ENCODE data around the gene CHST8.
"Not testable (repeated sequence)": the region's sequence is repeated elsewhere in the genome, so short reads cannot be mapped to it uniquely, and the experiment has no call there.

The CHST8 gene

DNA sequence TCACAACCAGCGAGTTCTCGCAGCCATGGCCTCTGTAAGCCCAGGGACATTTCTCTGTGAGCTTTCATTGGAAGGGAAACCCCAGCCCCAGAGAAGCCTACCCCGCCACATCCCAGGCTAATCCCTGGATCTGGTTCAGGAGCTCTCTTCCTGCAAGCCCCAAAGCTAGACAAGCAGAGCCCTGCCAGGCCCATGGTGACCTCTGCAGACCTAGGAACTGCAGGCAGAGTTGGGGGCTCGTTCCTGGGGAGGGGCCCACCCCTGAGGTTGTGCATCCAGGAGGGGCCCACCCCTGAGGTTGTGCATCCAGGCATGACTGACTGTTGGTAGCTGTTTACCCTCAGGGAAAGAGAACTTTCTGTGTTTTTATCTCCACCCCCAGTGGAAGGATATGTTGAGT is 196.7 kb downstream of the CHST8 start:
- no peak for DNase-seq

DNA sequence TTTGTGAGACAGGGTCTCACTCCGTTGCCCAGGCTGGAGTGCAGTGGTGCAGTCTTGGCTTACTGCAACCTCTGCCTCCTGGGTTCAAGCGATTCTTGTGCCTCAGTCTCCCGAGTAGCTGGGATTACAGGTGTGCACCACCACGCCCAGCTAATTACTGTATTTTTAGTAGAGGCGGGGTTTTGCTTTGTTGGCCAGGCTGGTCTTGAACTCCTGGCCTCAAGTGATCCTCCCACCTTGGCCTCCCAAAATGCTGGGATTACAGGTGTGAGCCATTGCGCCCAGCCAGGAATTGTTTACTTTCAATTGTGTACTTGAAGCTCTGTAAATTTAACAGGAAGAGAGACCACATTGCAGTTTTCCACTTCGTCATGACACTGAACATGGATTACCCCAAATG is 197.3 kb downstream of the CHST8 start:
- not testable (repeated sequence) for DNase-seq

DNA sequence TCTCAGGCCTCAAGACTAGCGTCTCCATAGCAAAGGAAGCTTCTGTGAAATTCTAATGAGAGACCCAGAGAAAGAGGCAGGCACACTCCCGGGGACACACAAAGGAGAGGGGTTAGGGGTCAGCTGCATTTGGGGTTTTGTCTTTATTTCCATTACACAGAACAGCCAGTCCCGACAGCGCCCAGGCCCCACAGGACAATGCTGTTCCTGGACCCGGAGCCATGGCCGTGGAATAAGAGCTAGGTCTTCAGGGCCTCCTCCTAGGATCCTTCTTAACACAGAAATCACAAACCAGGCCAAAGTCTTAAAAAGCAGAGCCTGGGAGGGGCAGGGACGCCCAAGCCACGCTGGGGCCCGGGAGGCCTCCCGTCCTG is 197.7 kb downstream of the CHST8 start:
- no peak for DNase-seq

DNA sequence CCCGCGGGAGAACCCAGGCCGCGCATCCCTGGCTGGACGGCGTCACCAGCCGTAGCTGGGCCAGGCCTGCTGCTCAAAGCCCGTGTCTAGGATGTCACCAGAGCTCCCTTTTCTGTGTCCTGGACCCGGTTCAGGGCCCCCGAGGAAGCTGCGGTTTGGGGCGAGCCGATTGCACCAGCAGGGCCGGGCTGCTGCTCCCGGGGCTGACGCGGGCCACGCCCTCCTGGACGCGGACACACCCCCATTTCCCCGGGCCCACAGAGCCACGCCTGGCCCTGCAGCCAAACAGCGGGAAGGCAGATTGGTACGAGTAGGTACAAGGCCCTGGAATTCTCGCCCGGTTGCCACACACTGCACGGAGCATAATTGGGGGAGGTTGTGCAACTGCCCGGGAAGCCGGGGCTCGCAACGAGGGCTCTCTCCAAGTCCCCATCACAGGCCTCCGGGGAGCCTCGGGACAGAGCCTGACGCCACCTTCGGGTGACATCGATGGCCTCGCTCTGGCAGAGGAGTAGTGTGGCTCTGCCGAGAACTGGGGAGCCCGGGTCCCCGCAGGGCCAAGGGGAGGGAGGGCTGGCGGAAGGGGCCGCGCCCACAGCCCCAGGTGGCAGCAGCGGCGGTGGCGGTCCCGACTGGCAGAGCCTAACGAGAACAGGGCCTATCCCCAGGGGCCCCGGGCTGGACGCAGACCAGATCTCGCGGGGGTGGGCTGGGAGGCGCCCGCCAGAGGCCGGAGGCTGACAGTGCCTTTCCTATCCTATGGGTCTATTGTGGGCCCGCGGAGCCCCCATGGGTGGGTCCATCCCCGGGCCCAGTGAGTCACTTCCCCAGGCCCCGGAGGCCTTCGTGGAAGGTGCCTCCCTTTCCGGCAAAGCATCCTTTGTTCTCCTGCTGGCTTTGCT is 198.4 kb downstream of the CHST8 start:
- DNase-seq: peak; percentile 83

DNA sequence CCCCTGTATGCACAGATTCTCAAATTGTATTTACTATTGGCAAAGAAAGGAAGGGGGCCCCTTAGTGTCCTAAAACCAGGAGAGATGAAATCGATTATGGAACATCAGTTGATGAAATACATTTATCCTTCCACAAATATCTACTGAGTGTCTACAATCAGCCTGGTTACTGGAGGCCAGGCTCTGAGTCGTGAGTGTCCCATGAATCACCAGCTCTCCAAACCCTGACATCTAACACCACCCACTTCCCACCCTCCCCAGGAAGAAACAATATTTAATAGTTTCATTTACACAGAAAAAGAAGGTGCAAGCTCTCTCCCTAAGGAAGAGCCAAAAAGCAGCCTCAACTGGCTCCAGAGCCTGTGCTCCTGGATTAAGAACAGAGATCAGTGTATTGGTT is 200.1 kb downstream of the CHST8 start:
- no peak for DNase-seq
